Tibial nerve (tissue), 4 donors: ENCODE measurements around the gene ALK. TPM values are rescaled to one million over a fixed set of nuclear protein-coding genes. Genes with fewer than 3 reads are reported as not detected.

Experiments
- DNase-seq, 2 donors: peaks; one replicate each; pipeline ENCODE4 v3.0.0-alpha.2; 2019; ENCODE audit warnings: low spot score in 2 of 2
- H3K27ac ChIP-seq, 4 donors: fragments of 200-600 bp; sonication (generic) in 3 of 4; one replicate each; pipeline ENCODE4 v1.5.1; 2017 to 2019; ENCODE audit warnings: mild to moderate bottlenecking in 1 of 4
- H3K27me3 ChIP-seq, 2 donors: fragments of 200-600 bp; sonication (generic) in 1 of 2; one replicate each; pipeline versions ENCODE4 v1.5.1 to v1.6.0; 2017 to 2019
- H3K36me3 ChIP-seq, 3 donors: fragments of 200-600 bp; sonication (generic); one replicate each; pipeline ENCODE4 v1.5.1; 2018 to 2019
- H3K4me1 ChIP-seq, 4 donors: fragments of 200-600 bp; sonication (generic) in 3 of 4; one replicate each; pipeline ENCODE4 v1.5.1; 2017 to 2019
- H3K4me3 ChIP-seq, 4 donors: fragments of 200-600 bp; sonication (generic) in 3 of 4; one replicate each; pipeline ENCODE4 v1.5.1; 2017 to 2019; ENCODE audit warnings: mild to moderate bottlenecking in 1 of 4, moderate library complexity in 1 of 4
- H3K9me3 ChIP-seq, 4 donors: fragments of 200-600 bp; sonication (generic) in 3 of 4; one replicate each; pipeline ENCODE4 v1.5.1; 2017 to 2019
- CTCF ChIP-seq, 5 experiments: fragments of 200-600 bp in 3 of 5; fragments of 450-650 bp in 2 of 5; sonication (generic) in 3 of 5; IDR thresholded peaks; one replicate each; pipeline ENCODE4 v1.5.1; 2016 to 2019; ENCODE audit warnings: antibody characterized with exemption in 5 of 5, mild to moderate bottlenecking in 3 of 5, moderate library complexity in 2 of 5
- EP300 ChIP-seq, 2 donors: sonication (generic); formaldehyde crosslinking; IDR thresholded peaks; one replicate each; pipeline ENCODE4 v1.6.1; 2017; ENCODE audit warnings: antibody characterized with exemption in 2 of 2, mild to moderate bottlenecking in 1 of 2
- POLR2A ChIP-seq, 2 donors: fragments of 450-650 bp; IDR thresholded peaks; one replicate each; pipeline ENCODE4 v1.6.1; 2017; ENCODE audit warnings: antibody characterized with exemption in 2 of 2, mild to moderate bottlenecking in 2 of 2, moderate library complexity in 2 of 2
- WGBS, 2 donors: methylation state at CpG; one replicate each; pipeline ENCODE4 v1.1.5; 2018; 5-methylcytosine and 5-hydroxymethylcytosine counted together
- total RNA-seq, 4 donors: library from RNA; depleted of rRNA; stranded (reverse); fragments of >200 nt; gene quantifications; one replicate each; pipeline ENCODE4 v1.1.0, GENCODE V29; 2016

The ALK gene
- total RNA-seq, 4 donors from 2014 or later: 0.39 to 4.8 (median 0.66) TPM

- TF ChIP-seq POLR2A (IDR thresholded peaks at IDR 0.05) (no peak), EP300 (IDR thresholded peaks at IDR 0.05) (no peak), CTCF (IDR thresholded peaks at IDR 0.05) (no peak)
- no peaks in the 10 kb centered on the region for H3K36me3 ChIP-seq
- H3K27ac ChIP-seq: no peak overlapping the region
- H3K4me3 ChIP-seq: no peak overlapping the region
- H3K4me1 ChIP-seq: no peaks in the 10 kb centered on the region
- no peaks in the 10 kb centered on the region for H3K27me3 ChIP-seq
- H3K9me3 ChIP-seq: no peaks in the 10 kb centered on the region
- 79 to 85% methylated on average over 3 of the region's 3 CpGs for WGBS, 2 donors
- no peak for DNase-seq
Measured at GRCh38 chr2:29444150-29444549, 477.2 kb downstream of the ALK start.

GRCh38 chr2:29443627-29444026 is 477.8 kb downstream of the ALK start:
- no peak for TF ChIP-seq CTCF (IDR thresholded peaks at IDR 0.05)
- no peak for TF ChIP-seq POLR2A (IDR thresholded peaks at IDR 0.05)
- no peak for TF ChIP-seq EP300 (IDR thresholded peaks at IDR 0.05)
- Histone ChIP-seq H3K4me3 (no peak overlapping the region), H3K36me3 (no peaks in the 10 kb centered on the region), H3K27me3 (no peaks in the 10 kb centered on the region), H3K9me3 (no peaks in the 10 kb centered on the region), H3K27ac (no peak overlapping the region), H3K4me1 (no peaks in the 10 kb centered on the region)
- 41 to 43% methylated on average over 4 of the region's 4 CpGs for WGBS, 2 donors
- DNase-seq: no peak

- H3K36me3 ChIP-seq: no peaks in the 10 kb centered on the region
- no peak for DNase-seq
- WGBS, 2 donors: 43 to 58% methylated on average over 4 of the region's 4 CpGs
- H3K27me3 ChIP-seq: no peaks in the 10 kb centered on the region
- no peaks in the 10 kb centered on the region for H3K4me1 ChIP-seq
- no peak for TF ChIP-seq EP300 (IDR thresholded peaks at IDR 0.05)
- no peak for TF ChIP-seq POLR2A (IDR thresholded peaks at IDR 0.05)
- TF ChIP-seq CTCF (IDR thresholded peaks at IDR 0.05): no peak
- no peaks in the 10 kb centered on the region for H3K9me3 ChIP-seq
- no peak overlapping the region for H3K27ac ChIP-seq
- H3K4me3 ChIP-seq: no peak overlapping the region
Measured at GRCh38 chr2:29443151-29443550, 478.2 kb downstream of the ALK start.

- Histone ChIP-seq H3K36me3 (no peaks in the 10 kb centered on the region), H3K27ac (no peak overlapping the region), H3K27me3 (no peaks in the 10 kb centered on the region), H3K4me1 (no peaks in the 10 kb centered on the region), H3K9me3 (no peaks in the 10 kb centered on the region), H3K4me3 (no peak overlapping the region)
- no peak for DNase-seq
- no peak for TF ChIP-seq POLR2A (IDR thresholded peaks at IDR 0.05)
- TF ChIP-seq CTCF (IDR thresholded peaks at IDR 0.05): no peak
- no peak for TF ChIP-seq EP300 (IDR thresholded peaks at IDR 0.05)
- WGBS, 2 donors: 90 to 96% methylated on average over 6 of the region's 6 CpGs
Measured at GRCh38 chr2:29440921-29441623, 480.3 kb downstream of the ALK start.

- Histone ChIP-seq H3K9me3 (no peaks in the 10 kb centered on the region), H3K4me1 (no peaks in the 10 kb centered on the region), H3K36me3 (no peaks in the 10 kb centered on the region), H3K27me3 (no peaks in the 10 kb centered on the region), H3K4me3 (no peak overlapping the region), H3K27ac (no peak overlapping the region)
- no peak for DNase-seq
- WGBS, 2 donors: 90 to 92% methylated on average over 3 of the region's 3 CpGs
- TF ChIP-seq CTCF (IDR thresholded peaks at IDR 0.05) (no peak), POLR2A (IDR thresholded peaks at IDR 0.05) (no peak), EP300 (IDR thresholded peaks at IDR 0.05) (no peak)
Measured at GRCh38 chr2:29433920-29434319, 487.5 kb downstream of the ALK start.
